GM12874 (cell line): Measurements from ENCODE around the gene TM4SF4.

ENCODE experiments used
- CTCF ChIP-seq: IDR thresholded peaks from 2 replicates; pipeline ENCODE4 v1.5.1; 2011; ENCODE audit warnings: low read depth, mild to moderate bottlenecking, control low read depth, low read length, moderate library complexity; ENCODE audit not compliant: insufficient read depth

TM4SF4 gene

GRCh38 chr3:149514471-149514870 is 40.0 kb downstream of the TM4SF4 start:
- no peak for TF ChIP-seq CTCF

GRCh38 chr3:149515249-149515648 is 40.8 kb downstream of the TM4SF4 start:
- no peak for TF ChIP-seq CTCF

GRCh38 chr3:149516920-149517319 is 42.4 kb downstream of the TM4SF4 start:
- TF ChIP-seq CTCF = no peak

GRCh38 chr3:149519912-149520311 is 45.4 kb downstream of the TM4SF4 start:
- TF ChIP-seq CTCF = no peak

GRCh38 chr3:149523512-149524299 is 49.2 kb downstream of the TM4SF4 start:
- TF ChIP-seq CTCF = no peak

- no peak for TF ChIP-seq CTCF
Observed at GRCh38 chr3:149527531-149528339, 53.2 kb downstream of the TM4SF4 start.

- no peak for TF ChIP-seq CTCF
Observed at GRCh38 chr3:149528340-149528650, 53.8 kb downstream of the TM4SF4 start.
